HepG2 (cell line): ENCODE data around the gene TBC1D22A. TPM values are rescaled to one million over a fixed set of nuclear protein-coding genes. Genes with fewer than 3 reads are reported as not detected.

Experiments
- ATAC-seq: fragments of 200-7000 bp; cut with Tn5 transposase; 3 replicates; pipeline ENCODE4 v1.9.1; 2020; ENCODE audit warnings: mild to moderate bottlenecking, moderate library complexity
- BruUV-seq: library from RNA; stranded (reverse); fragments of 400-500 nt; replicated peaks from 2 replicates; lab custom pipeline; 2021; lab: Mats Ljungman, UMichigan
- CTCF ChIA-PET: fragments of 300-600 bp; formaldehyde crosslinking; extraction: SDS; loops from one replicate; lab custom pipeline; 2021; ENCODE audit warnings: low total read pairs, inconsistent platforms, low intra/inter-chr PET ratio; lab: Yijun Ruan, JAX
- POLR2A ChIA-PET: fragments of 350-600 bp; sonication (Branson Sonifier 250); formaldehyde crosslinking; loops from one replicate; lab custom pipeline; 2020; ENCODE audit warnings: antibody characterized with exemption, inconsistent platforms; lab: Yijun Ruan, JAX
- DNase-seq: peaks from one replicate; pipeline ENCODE4 v3.0.0-alpha.2; 2015; ENCODE audit warnings: low spot score
- FAIRE-seq: peaks from 3 replicates; lab custom pipeline; 2011; peaks lifted over from hg19 to GRCh38; lab: Jason Lieb, UNC
- H2AFZ ChIP-seq: one replicate; pipeline ENCODE4 v1.6.1; 2011; ENCODE audit warnings: low read length, inconsistent platforms
- H3K27ac ChIP-seq: fragments of 300-600 bp; 3 replicates; pipeline ENCODE4 v1.8.0; 2011; ENCODE audit warnings: mixed run types, mild to moderate bottlenecking, mixed read lengths, low read length, inconsistent platforms; ENCODE audit not compliant: insufficient read depth; ENCODE audit errors: extremely low read length
- H3K27me3 ChIP-seq, 2 experiments: fragments of 200-600 bp in 1 of 2; 2 replicates in 1 of 2; 3 replicates in 1 of 2; pipeline versions ENCODE4 v1.6.0 to v1.8.0; 2011; ENCODE audit warnings: low read length in 2 of 2, mild to moderate bottlenecking in 2 of 2, moderate library complexity in 2 of 2, inconsistent platforms in 1 of 2; ENCODE audit not compliant: insufficient read depth in 2 of 2, control insufficient read depth in 1 of 2
- H3K36me3 ChIP-seq, 2 experiments: fragments of 200-600 bp in 1 of 2; replicated peaks in 1 of 2; 2 replicates in 1 of 2; 3 replicates in 1 of 2; pipeline versions ENCODE4 v1.5.1 to v1.8.0; 2011; ENCODE audit warnings: low read length in 2 of 2, inconsistent platforms in 1 of 2; ENCODE audit not compliant: insufficient read depth in 2 of 2, control insufficient read depth in 1 of 2
- H3K4me1 ChIP-seq: 2 replicates; pipeline ENCODE4 v1.5.1; 2012; ENCODE audit warnings: low read length, inconsistent platforms; ENCODE audit not compliant: insufficient read depth
- H3K4me2 ChIP-seq: 2 replicates; pipeline ENCODE4 v1.6.0; 2011; ENCODE audit warnings: low read depth, low read length, inconsistent platforms
- H3K4me3 ChIP-seq, 3 experiments: fragments of 200-600 bp in 1 of 3; sonication (generic), shearing (Covaris generic) in 1 of 3; replicated peaks in 1 of 3; 2 replicates each; pipeline ENCODE4 v1.5.1; 2011 to 2016; ENCODE audit warnings: low read length in 3 of 3, inconsistent platforms in 2 of 3, low read depth in 2 of 3, mild to moderate bottlenecking in 2 of 3, control low read depth in 1 of 3, mixed read lengths in 1 of 3; ENCODE audit not compliant: insufficient read depth in 1 of 3
- H3K79me2 ChIP-seq: one replicate; pipeline ENCODE4 v1.6.1; 2011; ENCODE audit warnings: low read length, inconsistent platforms; ENCODE audit not compliant: insufficient read depth
- H3K9ac ChIP-seq: 2 replicates; pipeline ENCODE4 v1.6.0; 2011; ENCODE audit warnings: mild to moderate bottlenecking, low read depth, low read length, inconsistent platforms; ENCODE audit not compliant: insufficient read depth
- H3K9me3 ChIP-seq: 2 replicates; pipeline ENCODE4 v1.5.1; 2012; ENCODE audit warnings: mild to moderate bottlenecking, low read length
- H4K20me1 ChIP-seq: 2 replicates; pipeline ENCODE4 v1.6.0; 2011; ENCODE audit warnings: inconsistent platforms, mild to moderate bottlenecking, low read length, moderate library complexity; ENCODE audit not compliant: insufficient read depth
- DR1 ChIP-seq: sonication (generic); formaldehyde crosslinking; IDR thresholded peaks from 2 replicates; pipeline ENCODE4 v1.8.0; 2021; ENCODE audit warnings: mild to moderate bottlenecking, missing genetic modification reagents, inconsistent platforms
- MLX ChIP-seq: IDR thresholded peaks from 2 replicates; pipeline ENCODE4 v1.6.1; 2016
- ZHX1 ChIP-seq: sonication (generic); formaldehyde crosslinking; IDR thresholded peaks from 2 replicates; pipeline ENCODE4 v1.8.1; 2022; ENCODE audit warnings: low read depth, mild to moderate bottlenecking, missing genetic modification reagents
- ZNF275 ChIP-seq: sonication (generic); formaldehyde crosslinking; IDR thresholded peaks from 2 replicates; pipeline ENCODE4 v1.8.0; 2022; ENCODE audit warnings: missing genetic modification reagents, mild to moderate bottlenecking, inconsistent platforms, borderline replicate concordance
- ZNF567 ChIP-seq: sonication (generic); formaldehyde crosslinking; IDR thresholded peaks from 2 replicates; pipeline ENCODE4 v1.8.1; 2023; ENCODE audit warnings: mild to moderate bottlenecking, missing genetic modification reagents, borderline replicate concordance
- WGBS: methylation state at CpG from one replicate; pipeline ENCODE4 v1.1.6; 2017; ENCODE audit warnings: low lambda C conversion rate; 5-methylcytosine and 5-hydroxymethylcytosine counted together
- in situ Hi-C: cut with HindIII; loops from 2 replicates; pipeline ENCODE4 v1.10.0; 2017; ENCODE audit warnings: low pct_unique_long_range_greater_than_20kb; ENCODE audit not compliant: extremely low pct_ligation_motif_present
- intact Hi-C: fragments of 100-400 bp; cut with micrococcal nuclease; formaldehyde crosslinking; loops from one replicate; pipeline ENCODE4 v1.10.0; 2022; ENCODE audit not compliant: unreplicated experiment
- polyA plus RNA-seq, 8 experiments: library from polyadenylated mRNA; depleted of rRNA in 3 of 8; stranded (reverse) in 7 of 8; unstranded in 1 of 8; fragments of >200 nt; fragmentation: Illumina TruSeq in 4 of 8; extraction: Trizol in 4 of 8; gene quantifications; 2 replicates each; pipeline versions ENCODE4 v1.2.1 to v1.2.3, GENCODE V29; 2011 to 2016; ENCODE audit warnings: low read depth in 4 of 8, missing spikeins in 1 of 8, mixed read lengths in 1 of 8; ENCODE audit not compliant: insufficient read depth in 1 of 8
- total RNA-seq, 5 experiments: library from RNA; depleted of rRNA; stranded (reverse); fragments of >200 nt; fragmentation: Illumina TruSeq; extraction: Trizol; gene quantifications; 2 replicates each; pipeline ENCODE4 v1.2.3, GENCODE V29; 2016; ENCODE audit warnings: low read depth in 1 of 5

Gene TBC1D22A
- total and polyA plus RNA-seq, 2 of the 13 experiments (the other 11 are each of a cell fraction or from before 2014, with no cell fraction given), result 17.3 to 18.0 TPM

GRCh38 chr22:47139013-47139789 lies 376.8 kb downstream of the TBC1D22A start:
- H3K4me3 ChIP-seq, result no peak overlapping the region
- intact Hi-C loops, result no loop called here
- 96% methylated on average over 16 of the region's 30 CpGs for WGBS
- TF ChIP-seq MLX (no peak), ZNF567 (CRISPR knock-in tag) (no peak), ZHX1 (CRISPR knock-in tag) (no peak), ZNF275 (no peak), DR1 (CRISPR knock-in tag) (no peak)
- TF ChIP-seq, all 625 proteins: peak for 0
- no peak overlapping the region for H2AFZ ChIP-seq
- DNase-seq, result no peak
- no peaks in the 10 kb centered on the region for H3K79me2 ChIP-seq
- ChIA-PET CTCF (no interaction called here), POLR2A (no interaction called here)
- H4K20me1 ChIP-seq, result no peaks in the 10 kb centered on the region
- no peaks in the 10 kb centered on the region for H3K27me3 ChIP-seq
- ATAC-seq, result no peak
- no peak overlapping the region for H3K27ac ChIP-seq
- no TSS peak for BruUV-seq
- FAIRE-seq, result no peak
- in situ Hi-C loops, result no loop called here
- no peaks in the 10 kb centered on the region for H3K9me3 ChIP-seq
- no peaks in the 10 kb centered on the region for H3K4me1 ChIP-seq
- no peaks in the 10 kb centered on the region for H3K36me3 ChIP-seq
- H3K9ac ChIP-seq, result no peak overlapping the region
- H3K4me2 ChIP-seq, result no peak overlapping the region
